ENCODE results near the gene KIAA1958.

GRCh38 chr9:112443636-112444035, 43.0 kb upstream of the KIAA1958 start:
- TF ChIP-seq CTCF (IDR thresholded peaks at IDR 0.05; ENCODE audit: low read depth, low read length) (no peak), EZH2phosphoT487 (IDR thresholded peaks at IDR 0.05; ENCODE audit: low read depth) (no peak)

Measured in OCI-LY3 (cell line).